Endothelial cell of umbilical vein (primary cell): Measurements from ENCODE around the gene ARL8B. TPM values are rescaled to one million over a fixed set of nuclear protein-coding genes. Genes with fewer than 3 reads are reported as not detected.

Source experiments
- BruUV-seq: library from RNA; stranded (reverse); fragments of 400-500 nt; replicated peaks from 2 replicates; lab custom pipeline; 2021; lab: Mats Ljungman, UMichigan
- CTCF ChIA-PET: fragments of 300-600, 350-600 bp; sonication (Branson Sonifier 250); formaldehyde crosslinking; loops from one replicate; lab custom pipeline; 2021; ENCODE audit warnings: antibody characterized with exemption, inconsistent platforms; lab: Charles Lee
- POLR2A ChIA-PET: fragments of 300-600, 350-600 bp; sonication (Branson Sonifier 250); formaldehyde crosslinking; loops from one replicate; lab custom pipeline; 2021; ENCODE audit warnings: antibody characterized with exemption, inconsistent platforms; lab: Charles Lee
- DNase-seq: peaks from one replicate; pipeline ENCODE4 v3.0.0-alpha.2; 2011; ENCODE audit warnings: low read depth, low spot score
- FAIRE-seq: peaks from 2 replicates; lab custom pipeline; 2011; peaks lifted over from hg19 to GRCh38; lab: Jason Lieb, UNC
- H2AFZ ChIP-seq: 2 replicates; pipeline ENCODE4 v1.6.0; 2012; ENCODE audit warnings: low read depth, low read length, control low read depth, inconsistent platforms
- H3K27ac ChIP-seq: 2 replicates; pipeline ENCODE4 v1.5.1; 2011; ENCODE audit warnings: low read depth, mild to moderate bottlenecking, control low read depth, low read length, moderate library complexity; ENCODE audit not compliant: insufficient read depth
- H3K27me3 ChIP-seq, 2 experiments: 2 replicates each; pipeline versions ENCODE4 v1.6.0 to v1.6.1; 2011; ENCODE audit warnings: low read length in 2 of 2, mixed read lengths in 1 of 2; ENCODE audit not compliant: control insufficient read depth in 2 of 2, insufficient read depth in 2 of 2
- H3K36me3 ChIP-seq, 2 experiments: 2 replicates in 1 of 2; 3 replicates in 1 of 2; pipeline ENCODE4 v1.5.1; 2011; ENCODE audit warnings: low read length in 2 of 2, mild to moderate bottlenecking in 1 of 2, moderate library complexity in 1 of 2; ENCODE audit not compliant: control insufficient read depth in 2 of 2, insufficient read depth in 2 of 2; ENCODE audit errors: extremely low read depth in 1 of 2
- H3K4me1 ChIP-seq: 3 replicates; pipeline ENCODE4 v1.5.1; 2011; ENCODE audit warnings: mild to moderate bottlenecking, low read length; ENCODE audit not compliant: control insufficient read depth, insufficient read depth; ENCODE audit errors: extremely low read depth
- H3K4me2 ChIP-seq: 2 replicates; pipeline ENCODE4 v1.6.1; 2011; ENCODE audit warnings: low read length, control low read depth, mixed read lengths; ENCODE audit not compliant: insufficient read depth
- H3K4me3 ChIP-seq, 3 experiments: fragments of 200-600 bp in 1 of 3; sonication (generic), shearing (Covaris generic) in 1 of 3; replicated peaks in 1 of 3; 2 replicates each; pipeline ENCODE4 v1.5.1; 2011 to 2016; ENCODE audit warnings: control low read depth in 3 of 3, low read length in 3 of 3, mild to moderate bottlenecking in 2 of 3, inconsistent platforms in 1 of 3, low read depth in 1 of 3, moderate library complexity in 1 of 3; ENCODE audit not compliant: insufficient read depth in 1 of 3
- H3K79me2 ChIP-seq: 2 replicates; pipeline ENCODE4 v1.6.0; 2012; ENCODE audit warnings: low read length, inconsistent platforms; ENCODE audit not compliant: control insufficient read depth, insufficient read depth
- H3K9ac ChIP-seq: replicated peaks from 2 replicates; pipeline ENCODE3; 2011; ENCODE audit warnings: low read length, control low read depth; ENCODE audit not compliant: insufficient read depth; ENCODE audit errors: extremely low read depth
- H3K9me1 ChIP-seq: replicated peaks from 3 replicates; pipeline ENCODE4 v1.6.0; 2011; ENCODE audit warnings: mild to moderate bottlenecking, low read length; ENCODE audit not compliant: control insufficient read depth, insufficient read depth; ENCODE audit errors: extremely low read depth
- H3K9me3 ChIP-seq: replicated peaks from 2 replicates; pipeline ENCODE4 v1.5.1; 2012; ENCODE audit warnings: low read length, inconsistent platforms; ENCODE audit not compliant: control insufficient read depth, insufficient read depth
- H4K20me1 ChIP-seq: replicated peaks from 2 replicates; pipeline ENCODE3; 2011; ENCODE audit warnings: mild to moderate bottlenecking, low read length; ENCODE audit not compliant: control insufficient read depth, insufficient read depth; ENCODE audit errors: extremely low read depth
- EZH2 ChIP-seq: IDR thresholded peaks from 2 replicates; pipeline ENCODE4 v1.6.1; 2012; ENCODE audit warnings: borderline replicate concordance, low read depth, mild to moderate bottlenecking, moderate library complexity, low read length, inconsistent platforms; ENCODE audit not compliant: severe bottlenecking
- FOS ChIP-seq: IDR thresholded peaks from 2 replicates; pipeline ENCODE4 v1.6.1; 2011; ENCODE audit warnings: mild to moderate bottlenecking, low read length, moderate library complexity, borderline replicate concordance; ENCODE audit not compliant: insufficient read depth
- GATA2 ChIP-seq: IDR thresholded peaks from 2 replicates; pipeline ENCODE4 v1.7.0; 2011; ENCODE audit warnings: low read depth, mild to moderate bottlenecking, moderate library complexity, mixed read lengths, low read length; ENCODE audit not compliant: insufficient read length, insufficient read depth
- MYC ChIP-seq: IDR thresholded peaks from one replicate; pipeline ENCODE4 v1.6.1; 2011; ENCODE audit warnings: mild to moderate bottlenecking, low read depth, low read length
- POLR2AphosphoS5 ChIP-seq: IDR thresholded peaks from 2 replicates; pipeline ENCODE4 v1.6.1; 2012; ENCODE audit warnings: low read depth, mild to moderate bottlenecking, control low read depth, low read length, moderate library complexity; ENCODE audit not compliant: insufficient read depth
- dilution Hi-C: fragments of 300-500 bp; cut with MboI; formaldehyde crosslinking; loops from one replicate; pipeline ENCODE4 v1.15.0; 2019; ENCODE audit warnings: low sequenced_read_pairs; ENCODE audit not compliant: extremely low pct_ligation_motif_present
- intact Hi-C: fragments of 100-400 bp; cut with micrococcal nuclease; formaldehyde crosslinking; loops from one replicate; pipeline ENCODE4 v1.10.0; 2022
- polyA plus RNA-seq, 4 experiments: library from polyadenylated mRNA; depleted of rRNA in 3 of 4; stranded (reverse) in 3 of 4; unstranded in 1 of 4; fragments of >200 nt; gene quantifications; 2 replicates each; pipeline versions ENCODE4 v1.2.1 to v1.2.3, GENCODE V29; 2011 to 2012; ENCODE audit warnings: missing spikeins in 1 of 4
- total RNA-seq: library from RNA; stranded (reverse); gene quantifications from 2 replicates; pipeline ENCODE4 v1.2.3, GENCODE V29; 2021
- TF ChIP-seq, protein P1 (sequence below): IDR thresholded peaks from 2 replicates; pipeline ENCODE4 v1.6.1; 2011; ENCODE audit not compliant: insufficient read depth, insufficient read length
- TF ChIP-seq, protein P2 (sequence below), 2 donors: IDR thresholded peaks; 1 replicate in 1 of 2; 2 replicates in 1 of 2; pipeline ENCODE4 v1.5.1; 2011; ENCODE audit warnings: low read length in 2 of 2, mild to moderate bottlenecking in 2 of 2, moderate library complexity in 2 of 2, control low read depth in 1 of 2, inconsistent platforms in 1 of 2, low read depth in 1 of 2; ENCODE audit not compliant: insufficient read depth in 1 of 2; ENCODE audit errors: extremely low read depth in 1 of 2

The ARL8B gene
- total and polyA plus RNA-seq, 2 donors (not counting 3 experiments of a cell fraction or from before 2014, with no cell fraction given): 32.1 to 58.2 TPM

DNA sequence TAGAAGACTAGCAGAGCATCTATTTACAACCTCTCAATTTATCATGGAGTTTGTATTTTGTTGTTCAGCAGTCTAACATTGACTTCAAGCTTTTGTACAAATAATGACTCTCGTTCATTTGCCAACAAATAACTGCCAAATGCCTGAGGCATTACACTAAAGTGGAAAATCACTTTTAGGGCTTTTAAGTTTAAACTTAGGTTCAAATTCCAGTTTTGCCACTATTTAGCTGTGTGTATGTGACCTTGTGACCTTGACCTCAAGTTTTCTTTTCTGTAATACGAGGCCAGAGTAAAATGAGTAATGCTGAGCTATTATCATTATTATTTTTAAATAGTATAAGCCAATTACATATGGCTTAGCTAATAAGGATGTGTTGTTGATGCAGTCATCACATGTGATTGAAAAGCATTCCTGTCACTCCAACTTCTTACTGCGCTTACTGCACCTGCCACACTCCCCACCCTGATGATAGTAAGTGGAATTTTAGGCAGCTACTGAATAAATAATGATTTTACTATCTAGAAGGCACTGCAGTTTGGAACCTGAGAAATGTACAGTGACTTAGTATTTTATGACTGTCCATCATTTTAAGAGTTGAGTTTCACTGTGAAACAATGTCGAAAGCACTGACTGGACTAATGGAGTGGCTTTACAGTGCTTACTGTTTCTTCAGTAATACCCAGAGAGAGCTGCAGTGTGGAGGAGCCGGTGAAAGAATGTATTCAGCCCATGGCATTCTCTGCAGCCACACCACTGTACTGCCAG, 16.3 kb downstream of the ARL8B start:
- Histone ChIP-seq H3K9me1 (no peaks in the 10 kb centered on the region), H3K27me3 (no peaks in the 10 kb centered on the region), H3K36me3 (peaks cover 0 to 2% of the 10 kb centered on the region in 2 experiments), H3K4me1 (peaks cover 24% of the 10 kb centered on the region), H3K79me2 (peaks cover 95% of the 10 kb centered on the region), H3K4me3 (no peak overlapping the region), H4K20me1 (peaks cover 12% of the 10 kb centered on the region), H3K9me3 (no peaks in the 10 kb centered on the region), H2AFZ (no peak overlapping the region), H3K27ac (no peak overlapping the region), H3K9ac (no peak overlapping the region), H3K4me2 (no peak overlapping the region)
- ChIA-PET POLR2A (interaction anchor here (0.7 kb wide), 1 partner anchor 85 kb away, joined by 3 read pairs; no protein-coding TSS in a partner anchor), CTCF (interaction anchor here (1.1 to 1.4 kb wide), 2 partner anchors 43 to 57 kb away, joined by 5 read pairs; no protein-coding TSS in a partner anchor)
- DNase-seq (peak; percentile 23), FAIRE-seq (no peak)
- dilution Hi-C loops (no loop called here), intact Hi-C loops (no loop called here)
- TF ChIP-seq MYC (no peak), FOS (no peak), GATA2 (no peak), POLR2AphosphoS5 (no peak)
- TF ChIP-seq, protein P1, sequence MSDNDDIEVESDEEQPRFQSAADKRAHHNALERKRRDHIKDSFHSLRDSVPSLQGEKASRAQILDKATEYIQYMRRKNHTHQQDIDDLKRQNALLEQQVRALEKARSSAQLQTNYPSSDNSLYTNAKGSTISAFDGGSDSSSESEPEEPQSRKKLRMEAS: no peak
- BruUV-seq: no TSS peak

DNA sequence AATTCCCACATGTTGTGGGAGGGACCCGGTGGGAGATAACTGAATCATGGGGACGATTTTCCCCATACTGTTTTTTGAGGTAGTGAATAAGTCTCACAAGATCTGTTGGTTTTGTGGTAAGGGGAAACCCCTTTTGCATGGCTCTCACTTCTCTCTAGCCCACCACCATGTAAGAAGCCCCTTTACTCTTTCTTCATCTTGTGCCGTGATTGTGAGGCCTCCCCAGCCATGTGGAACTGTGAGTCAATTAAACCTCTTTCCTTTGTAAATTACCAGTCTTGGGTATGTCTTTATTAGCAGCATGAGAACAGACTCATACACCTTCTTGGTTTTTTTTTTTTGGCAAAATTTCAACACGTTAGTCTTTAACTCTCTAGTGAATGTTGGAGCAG, 18.1 kb downstream of the ARL8B start:
- peaks cover 24% of the 10 kb centered on the region for H3K4me1 ChIP-seq
- H4K20me1 ChIP-seq: peaks cover 12% of the 10 kb centered on the region
- H3K9me3 ChIP-seq: no peaks in the 10 kb centered on the region
- H3K4me2 ChIP-seq: no peak overlapping the region
- no TSS peak for BruUV-seq
- peaks cover 94% of the 10 kb centered on the region for H3K79me2 ChIP-seq
- TF ChIP-seq, protein P2, sequence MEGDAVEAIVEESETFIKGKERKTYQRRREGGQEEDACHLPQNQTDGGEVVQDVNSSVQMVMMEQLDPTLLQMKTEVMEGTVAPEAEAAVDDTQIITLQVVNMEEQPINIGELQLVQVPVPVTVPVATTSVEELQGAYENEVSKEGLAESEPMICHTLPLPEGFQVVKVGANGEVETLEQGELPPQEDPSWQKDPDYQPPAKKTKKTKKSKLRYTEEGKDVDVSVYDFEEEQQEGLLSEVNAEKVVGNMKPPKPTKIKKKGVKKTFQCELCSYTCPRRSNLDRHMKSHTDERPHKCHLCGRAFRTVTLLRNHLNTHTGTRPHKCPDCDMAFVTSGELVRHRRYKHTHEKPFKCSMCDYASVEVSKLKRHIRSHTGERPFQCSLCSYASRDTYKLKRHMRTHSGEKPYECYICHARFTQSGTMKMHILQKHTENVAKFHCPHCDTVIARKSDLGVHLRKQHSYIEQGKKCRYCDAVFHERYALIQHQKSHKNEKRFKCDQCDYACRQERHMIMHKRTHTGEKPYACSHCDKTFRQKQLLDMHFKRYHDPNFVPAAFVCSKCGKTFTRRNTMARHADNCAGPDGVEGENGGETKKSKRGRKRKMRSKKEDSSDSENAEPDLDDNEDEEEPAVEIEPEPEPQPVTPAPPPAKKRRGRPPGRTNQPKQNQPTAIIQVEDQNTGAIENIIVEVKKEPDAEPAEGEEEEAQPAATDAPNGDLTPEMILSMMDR (IDR thresholded peaks at IDR 0.05; ENCODE audit: extremely low read depth in 1 of 2, insufficient read depth in 1 of 2, low read depth in 1 of 2, low read length in 2 of 2): no peak
- TF ChIP-seq, protein P1: no peak
- no peak for TF ChIP-seq MYC
- TF ChIP-seq EZH2: no peak
- no peak for TF ChIP-seq GATA2
- no peak overlapping the region for H3K4me3 ChIP-seq
- no peaks in the 10 kb centered on the region for H3K27me3 ChIP-seq
- DNase-seq: no peak
- peaks cover 0 to 2% of the 10 kb centered on the region in 2 experiments for H3K36me3 ChIP-seq
- no peak for FAIRE-seq
- H3K9me1 ChIP-seq: no peaks in the 10 kb centered on the region
- intact Hi-C loops: no loop called here
- ChIA-PET CTCF (interaction anchor here (1.5 kb wide), 1 partner anchor 36 kb away, joined by 3 read pairs; no protein-coding TSS in a partner anchor), POLR2A (interaction anchor here (0.6 kb wide), 1 partner anchor 19 kb away, joined by 6 read pairs; no protein-coding TSS in a partner anchor)
- H3K27ac ChIP-seq: no peak overlapping the region
- dilution Hi-C loops: no loop called here
- no peak overlapping the region for H3K9ac ChIP-seq
- H2AFZ ChIP-seq: no peak overlapping the region
